Hepatocyte (in vitro differentiated cells): ENCODE results near the gene PKP3. TPM values are rescaled to one million over a fixed set of nuclear protein-coding genes. Genes with fewer than 3 reads are reported as not detected.

Experiments used
- DNase-seq: peaks from one replicate; pipeline ENCODE4 v3.0.0-alpha.2; 2016; ENCODE audit warnings: low spot score
- H2AFZ ChIP-seq: fragments of 200-600 bp; sonication (generic); 2 replicates; pipeline ENCODE4 v1.6.0; 2016; ENCODE audit warnings: antibody characterized with exemption, mild to moderate bottlenecking
- H3K27ac ChIP-seq: fragments of 200-600 bp; sonication (generic); 2 replicates; pipeline ENCODE4 v1.5.1; 2016; ENCODE audit warnings: mild to moderate bottlenecking
- H3K27me3 ChIP-seq: fragments of 200-600 bp; sonication (generic); 2 replicates; pipeline ENCODE4 v1.6.1; 2016
- H3K36me3 ChIP-seq: fragments of 200-600 bp; sonication (generic); replicated peaks from 2 replicates; pipeline ENCODE4 v1.5.1; 2016; ENCODE audit warnings: low read depth; ENCODE audit not compliant: insufficient read depth
- H3K4me1 ChIP-seq: fragments of 200-600 bp; sonication (generic); 2 replicates; pipeline ENCODE4 v1.5.1; 2016; ENCODE audit warnings: mild to moderate bottlenecking, moderate library complexity; ENCODE audit not compliant: insufficient read depth
- H3K4me2 ChIP-seq: fragments of 200-600 bp; sonication (generic); 2 replicates; pipeline ENCODE4 v1.6.0; 2016
- H3K4me3 ChIP-seq: fragments of 200-600 bp; sonication (generic); 2 replicates; pipeline ENCODE4 v1.5.1; 2016; ENCODE audit warnings: mild to moderate bottlenecking
- H3K79me2 ChIP-seq: fragments of 200-600 bp; sonication (generic); 2 replicates; pipeline ENCODE4 v1.6.0; 2017; ENCODE audit warnings: mild to moderate bottlenecking
- H3K9me2 ChIP-seq: fragments of 200-600 bp; sonication (generic); replicated peaks from 2 replicates; pipeline ENCODE4 v1.6.0; 2017; ENCODE audit warnings: mild to moderate bottlenecking; ENCODE audit not compliant: insufficient read depth
- H3K9me3 ChIP-seq: fragments of 200-600 bp; sonication (generic); 2 replicates; pipeline ENCODE4 v1.5.1; 2016; ENCODE audit warnings: low read depth, mild to moderate bottlenecking
- H4K20me1 ChIP-seq: fragments of 200-600 bp; sonication (generic); 2 replicates; pipeline ENCODE4 v1.6.0; 2016; ENCODE audit warnings: mild to moderate bottlenecking; ENCODE audit not compliant: insufficient read depth, poor library complexity, severe bottlenecking
- EZH2 ChIP-seq: fragments of 200-600 bp; sonication (generic); IDR thresholded peaks from 2 replicates; pipeline ENCODE4 v1.6.1; 2016; ENCODE audit warnings: antibody characterized with exemption, mild to moderate bottlenecking, borderline replicate concordance
- EZH2phosphoT487 ChIP-seq: fragments of 200-600 bp; sonication (generic); IDR thresholded peaks from one replicate; pipeline ENCODE4 v1.6.1; 2018; ENCODE audit warnings: antibody characterized with exemption, mild to moderate bottlenecking, low read depth, moderate library complexity; ENCODE audit not compliant: unreplicated experiment, severe bottlenecking
- WGBS: methylation state at CpG from one replicate; pipeline ENCODE4 v1.1.6; 2016; ENCODE audit warnings: low lambda C conversion rate; ENCODE audit errors: missing lambda C conversion rate; 5-methylcytosine and 5-hydroxymethylcytosine counted together
- polyA plus RNA-seq: library from polyadenylated mRNA; unstranded; fragments of >200 nt; fragmentation: Nextera tagmentation; extraction: Ambion mirVana; gene quantifications from 2 replicates; pipeline ENCODE4 v1.2.1, GENCODE V29; 2016
- total RNA-seq: library from RNA; depleted of rRNA; stranded (reverse); fragments of >200 nt; gene quantifications from 2 replicates; pipeline ENCODE4 v1.2.3, GENCODE V29; 2014
- TF ChIP-seq, protein P1 (sequence below): fragments of 200-600 bp; sonication (generic); IDR thresholded peaks from 2 replicates; pipeline ENCODE4 v1.5.1; 2016; ENCODE audit warnings: antibody characterized with exemption, mild to moderate bottlenecking; ENCODE audit not compliant: poor library complexity

PKP3 gene
- total and polyA plus RNA-seq, 2 experiments from 2014 or later, result 62.1 to 89.5 TPM

DNA sequence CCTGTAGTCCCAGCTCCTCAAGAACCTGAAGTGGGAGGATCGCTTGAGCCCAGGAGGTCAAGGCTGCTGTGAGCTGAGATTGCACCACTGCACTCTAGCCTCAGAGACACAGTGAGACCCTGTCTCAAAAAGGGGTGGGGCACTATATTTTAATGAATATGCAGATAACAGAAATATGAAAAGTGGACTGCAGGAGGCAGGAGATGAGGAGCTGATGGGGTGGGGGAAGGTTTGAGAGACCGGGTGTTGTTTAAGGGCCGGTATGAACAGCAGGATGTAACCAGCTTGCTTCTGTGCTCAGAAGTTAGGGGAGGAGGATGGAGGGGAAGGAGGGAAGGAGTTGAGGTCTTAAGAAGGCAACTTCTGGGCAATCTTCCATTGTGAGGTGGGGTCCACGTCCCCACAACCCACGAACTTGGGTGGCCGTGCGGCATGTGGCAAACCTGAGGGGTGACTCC is 26.0 kb upstream of the PKP3 start:
- Histone ChIP-seq H3K27me3 (no peaks in the 10 kb centered on the region), H3K4me3 (no peak overlapping the region), H3K4me2 (peak overlapping the region; percentile 92), H3K27ac (no peak overlapping the region), H3K9me2 (no peaks in the 10 kb centered on the region), H3K4me1 (peaks cover 10% of the 10 kb centered on the region), H2AFZ (no peak overlapping the region), H3K79me2 (peaks cover 5% of the 10 kb centered on the region), H3K9me3 (no peaks in the 10 kb centered on the region), H3K36me3 (no peaks in the 10 kb centered on the region), H4K20me1 (peaks cover 8% of the 10 kb centered on the region)
- DNase-seq, result no peak
- TF ChIP-seq, protein P1, sequence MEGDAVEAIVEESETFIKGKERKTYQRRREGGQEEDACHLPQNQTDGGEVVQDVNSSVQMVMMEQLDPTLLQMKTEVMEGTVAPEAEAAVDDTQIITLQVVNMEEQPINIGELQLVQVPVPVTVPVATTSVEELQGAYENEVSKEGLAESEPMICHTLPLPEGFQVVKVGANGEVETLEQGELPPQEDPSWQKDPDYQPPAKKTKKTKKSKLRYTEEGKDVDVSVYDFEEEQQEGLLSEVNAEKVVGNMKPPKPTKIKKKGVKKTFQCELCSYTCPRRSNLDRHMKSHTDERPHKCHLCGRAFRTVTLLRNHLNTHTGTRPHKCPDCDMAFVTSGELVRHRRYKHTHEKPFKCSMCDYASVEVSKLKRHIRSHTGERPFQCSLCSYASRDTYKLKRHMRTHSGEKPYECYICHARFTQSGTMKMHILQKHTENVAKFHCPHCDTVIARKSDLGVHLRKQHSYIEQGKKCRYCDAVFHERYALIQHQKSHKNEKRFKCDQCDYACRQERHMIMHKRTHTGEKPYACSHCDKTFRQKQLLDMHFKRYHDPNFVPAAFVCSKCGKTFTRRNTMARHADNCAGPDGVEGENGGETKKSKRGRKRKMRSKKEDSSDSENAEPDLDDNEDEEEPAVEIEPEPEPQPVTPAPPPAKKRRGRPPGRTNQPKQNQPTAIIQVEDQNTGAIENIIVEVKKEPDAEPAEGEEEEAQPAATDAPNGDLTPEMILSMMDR, result no peak
- TF ChIP-seq EZH2phosphoT487, result no peak
- TF ChIP-seq EZH2, result no peak
- 56% methylated on average over 7 of the region's 7 CpGs for WGBS

DNA sequence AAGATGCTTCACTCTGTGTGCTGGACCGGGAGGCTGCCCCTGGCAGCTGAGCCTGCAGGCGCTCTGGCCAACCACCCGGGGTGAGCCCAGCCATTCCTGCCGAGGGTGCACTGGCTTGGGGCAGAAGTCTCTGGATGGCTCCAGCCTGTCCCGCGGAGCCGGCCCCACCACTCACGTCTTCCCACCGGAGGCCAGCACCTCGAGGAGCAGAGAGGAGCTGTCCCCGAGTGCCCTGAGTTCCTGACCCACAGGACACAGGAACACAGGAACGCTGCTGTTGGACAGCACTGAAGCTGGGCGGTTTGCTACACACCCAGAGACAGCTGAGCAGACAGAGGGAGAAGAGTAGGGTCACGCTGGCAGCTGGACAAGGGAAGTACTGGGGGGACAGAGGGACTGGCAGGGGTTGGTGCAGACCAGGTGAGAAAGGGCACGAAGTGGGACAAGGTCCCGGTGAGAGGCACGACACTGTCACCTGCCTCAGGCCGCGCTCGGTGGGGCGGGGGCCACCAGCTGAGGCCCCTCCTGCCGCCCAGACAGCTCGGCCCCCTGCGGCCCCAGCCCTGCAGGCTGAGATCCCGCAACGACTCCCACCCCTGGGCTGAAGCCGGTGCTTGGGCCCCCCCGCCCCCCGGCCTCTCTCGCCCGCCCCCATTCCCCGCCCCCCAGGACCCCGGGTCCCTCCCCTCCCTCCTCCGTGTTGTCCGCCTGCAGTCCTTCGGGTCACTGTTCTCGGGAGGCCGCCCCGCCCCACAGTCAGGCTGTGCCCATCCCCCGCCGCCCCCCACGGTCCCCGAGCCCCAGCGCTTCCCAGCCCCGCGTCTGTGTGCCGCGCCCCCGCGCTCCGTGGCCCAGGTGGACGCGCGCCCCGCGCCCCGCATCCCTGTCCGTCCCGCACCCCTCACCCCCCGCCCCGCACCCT is 25.3 kb upstream of the PKP3 start:
- TF ChIP-seq, protein P1, result no peak
- TF ChIP-seq EZH2 (no peak), EZH2phosphoT487 (no peak)
- H3K4me3 ChIP-seq, result peak overlapping the region; percentile 33
- peaks cover 8% of the 10 kb centered on the region for H4K20me1 ChIP-seq
- H3K79me2 ChIP-seq, result peaks cover 5% of the 10 kb centered on the region
- no peaks in the 10 kb centered on the region for H3K36me3 ChIP-seq
- peak overlapping the region; percentile 92 for H3K4me2 ChIP-seq
- H3K27me3 ChIP-seq, result no peaks in the 10 kb centered on the region
- no peaks in the 10 kb centered on the region for H3K9me2 ChIP-seq
- peaks cover 10% of the 10 kb centered on the region for H3K4me1 ChIP-seq
- no peak overlapping the region for H3K27ac ChIP-seq
- DNase-seq, result peak; percentile 55
- peak overlapping the region; percentile 45 for H2AFZ ChIP-seq
- no peaks in the 10 kb centered on the region for H3K9me3 ChIP-seq
- 11% methylated on average over 22 of the region's 61 CpGs for WGBS

DNA sequence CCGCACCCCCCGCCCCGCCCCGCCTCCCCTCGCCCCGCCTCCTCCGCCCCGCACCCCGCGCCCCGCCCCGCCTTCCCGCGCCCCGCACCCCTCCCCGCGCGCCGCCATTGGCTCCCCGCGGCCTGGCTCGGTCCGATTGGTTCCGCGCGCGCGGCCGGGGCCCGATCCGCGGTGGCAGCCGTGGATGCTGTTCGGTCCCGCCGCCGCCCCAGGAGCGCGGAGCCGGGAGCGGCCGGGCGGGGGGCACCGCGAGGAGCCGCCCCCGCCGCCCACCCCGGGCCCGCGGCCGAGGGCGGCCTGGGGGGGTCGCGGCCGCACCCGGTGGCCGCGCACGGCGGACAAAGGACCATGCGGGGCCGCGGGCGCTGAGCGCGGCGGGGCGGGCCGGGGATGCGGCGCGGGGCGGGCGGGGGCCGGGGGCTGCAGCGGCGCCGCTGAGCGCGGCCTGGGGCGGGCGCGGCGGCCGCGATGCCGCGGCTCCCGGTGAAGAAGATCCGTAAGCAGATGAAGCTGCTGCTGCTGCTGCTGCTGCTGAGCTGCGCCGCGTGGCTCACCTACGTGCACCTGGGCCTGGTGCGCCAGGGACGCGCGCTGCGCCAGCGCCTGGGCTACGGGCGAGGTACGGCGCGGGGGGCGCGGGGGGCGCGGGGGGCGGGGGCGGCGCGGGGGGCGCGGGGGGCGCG is 24.5 kb upstream of the PKP3 start, which contains the start of gene B4GALNT4:
TSS of gene B4GALNT4 (plus strand) at position 164 of the 683 bp plus-strand sequence. CDS start at position 469, 305 bp downstream.
- peak within 1 kb of the TSS; percentile 79 for H3K27ac ChIP-seq
- H3K4me3 ChIP-seq, result peak within 1 kb of the TSS; percentile 58
- H3K9me3 ChIP-seq, result no peaks in the 10 kb centered on the region
- TF ChIP-seq, protein P1, result no peak
- TF ChIP-seq EZH2phosphoT487, result no peak
- TF ChIP-seq EZH2, result no peak
- H3K4me1 ChIP-seq, result peaks cover 10% of the 10 kb centered on the region
- H3K9me2 ChIP-seq, result no peaks in the 10 kb centered on the region
- no peaks in the 10 kb centered on the region for H3K27me3 ChIP-seq
- H2AFZ ChIP-seq, result peak within 1 kb of the TSS; percentile 45
- peaks cover 5% of the 10 kb centered on the region for H3K79me2 ChIP-seq
- peaks cover 8% of the 10 kb centered on the region for H4K20me1 ChIP-seq
- peak within 1 kb of the TSS; percentile 92 for H3K4me2 ChIP-seq
- 0% methylated on average over 9 of the region's 118 CpGs for WGBS
- no peaks in the 10 kb centered on the region for H3K36me3 ChIP-seq
- DNase-seq, result peak; percentile 72
